K562 (cell line): Measurements from ENCODE around the gene TMPRSS7. TPM values are rescaled to one million over a fixed set of nuclear protein-coding genes. Genes with fewer than 3 reads are reported as not detected.

ENCODE experiments used
- ATAC-seq: fragments of 200-7000 bp; cut with Tn5 transposase; 3 replicates; pipeline ENCODE4 v1.9.1; 2020; ENCODE audit warnings: moderate library complexity
- BruUV-seq: library from RNA; stranded (reverse); fragments of 400-500 nt; replicated peaks from 2 replicates; lab custom pipeline; 2021; lab: Mats Ljungman, UMichigan
- CTCF ChIA-PET: fragments of 300-600 bp; formaldehyde crosslinking; extraction: SDS; loops from one replicate; lab custom pipeline; 2021; ENCODE audit warnings: low intra/inter-chr PET ratio; lab: Yijun Ruan, JAX
- POLR2A ChIA-PET: fragments of 300-600, 350-650 bp; sonication (Branson Sonifier 250); formaldehyde crosslinking; extraction: SDS; loops from one replicate; lab custom pipeline; 2021; ENCODE audit warnings: antibody characterized with exemption, inconsistent platforms; lab: Yijun Ruan, JAX
- DNase-seq, 4 experiments: peaks; one replicate each; pipeline versions ENCODE4 v3.0.0 to v3.0.0-alpha.2; 2011 to 2018; ENCODE audit warnings: low spot score in 3 of 4, mixed read lengths in 3 of 4; ENCODE audit errors: extremely low read depth in 1 of 4
- FAIRE-seq: peaks from 2 replicates; lab custom pipeline; 2011; peaks lifted over from hg19 to GRCh38; lab: Jason Lieb, UNC
- H2AFZ ChIP-seq: 2 replicates; pipeline ENCODE4 v1.6.0; 2011; ENCODE audit warnings: low read depth, low read length, control low read depth, inconsistent platforms
- H3K27ac ChIP-seq: fragments of 200-600 bp; 3 replicates; pipeline ENCODE4 v1.8.0; 2011; ENCODE audit warnings: low read depth, mild to moderate bottlenecking, control low read depth, inconsistent platforms, low read length, moderate library complexity, mixed read lengths; ENCODE audit errors: extremely low read depth
- H3K27me3 ChIP-seq, 2 experiments: fragments of 300-600 bp in 1 of 2; 2 replicates in 1 of 2; 3 replicates in 1 of 2; pipeline versions ENCODE4 v1.6.0 to v1.8.0; 2011; ENCODE audit warnings: inconsistent platforms in 2 of 2, low read length in 2 of 2, mild to moderate bottlenecking in 1 of 2, mixed read lengths in 1 of 2, moderate library complexity in 1 of 2; ENCODE audit not compliant: control insufficient read depth in 2 of 2, insufficient read depth in 2 of 2
- H3K36me3 ChIP-seq: fragments of 300-600 bp; 3 replicates; pipeline ENCODE4 v1.8.0; 2011; ENCODE audit warnings: mild to moderate bottlenecking, low read length, inconsistent platforms; ENCODE audit not compliant: control insufficient read depth, insufficient read depth
- H3K4me1 ChIP-seq, 2 experiments: fragments of 200-600 bp in 1 of 2; replicated peaks in 1 of 2; 2 replicates in 1 of 2; 3 replicates in 1 of 2; pipeline versions ENCODE4 v1.5.1 to v1.8.0; 2011; ENCODE audit warnings: inconsistent platforms in 2 of 2, low read length in 2 of 2, mild to moderate bottlenecking in 1 of 2, mixed read lengths in 1 of 2, moderate library complexity in 1 of 2; ENCODE audit not compliant: control insufficient read depth in 2 of 2, insufficient read depth in 2 of 2
- H3K4me2 ChIP-seq: 2 replicates; pipeline ENCODE4 v1.6.1; 2011; ENCODE audit warnings: low read length, control low read depth, inconsistent platforms, mixed read lengths; ENCODE audit not compliant: insufficient read depth
- H3K4me3 ChIP-seq: fragments of 200-600 bp; sonication (generic), shearing (Covaris generic); 2 replicates; pipeline ENCODE4 v1.5.1; 2016; ENCODE audit warnings: control low read depth, inconsistent platforms
- H3K79me2 ChIP-seq: fragments of 200-600 bp; 3 replicates; pipeline ENCODE4 v1.8.0; 2011; ENCODE audit warnings: low read length, inconsistent platforms; ENCODE audit not compliant: control insufficient read depth, insufficient read depth
- H3K9ac ChIP-seq, 2 experiments: 2 replicates each; pipeline versions ENCODE4 v1.6.0 to v1.6.1; 2011; ENCODE audit warnings: low read depth in 2 of 2, low read length in 2 of 2, control low read depth in 1 of 2, inconsistent platforms in 1 of 2, mild to moderate bottlenecking in 1 of 2, mixed read lengths in 1 of 2; ENCODE audit not compliant: insufficient read depth in 1 of 2
- H3K9me1 ChIP-seq: one replicate; pipeline ENCODE4 v1.6.0; 2011; ENCODE audit warnings: inconsistent platforms, mild to moderate bottlenecking, low read length, moderate library complexity; ENCODE audit not compliant: control insufficient read depth, insufficient read depth
- H3K9me3 ChIP-seq: replicated peaks from 2 replicates; pipeline ENCODE4 v1.5.1; 2011; ENCODE audit warnings: low read depth, low read length, inconsistent platforms; ENCODE audit not compliant: control insufficient read depth, insufficient read depth
- H4K20me1 ChIP-seq: replicated peaks from 2 replicates; pipeline ENCODE4 v1.6.1; 2011; ENCODE audit warnings: low read length, inconsistent platforms, mixed read lengths; ENCODE audit not compliant: control insufficient read depth, insufficient read depth
- ARNT ChIP-seq, 2 experiments: fragments of 450-650 bp; IDR thresholded peaks; 2 replicates each; pipeline ENCODE4 v1.6.1; 2016; ENCODE audit warnings: mild to moderate bottlenecking in 1 of 2
- HCFC1 ChIP-seq: IDR thresholded peaks from 2 replicates; pipeline ENCODE4 v1.6.1; 2012; ENCODE audit warnings: low read depth, low read length, improper control_type of control experiment
- HDAC2 ChIP-seq: fragments of 450-650 bp; IDR thresholded peaks from 2 replicates; pipeline ENCODE4 v1.6.1; 2016; ENCODE audit warnings: mild to moderate bottlenecking
- HMGN3 ChIP-seq: IDR thresholded peaks from 2 replicates; pipeline ENCODE4 v1.6.1; 2011; ENCODE audit warnings: borderline replicate concordance, low read depth, mild to moderate bottlenecking, mixed read lengths, low read length; ENCODE audit not compliant: insufficient read length; ENCODE audit errors: extremely low read depth
- HSF4 ChIP-seq: fragments of 250-450 bp; sonication (Bioruptor Pico); IDR thresholded peaks from 2 replicates; pipeline ENCODE4 v2.1.2; 2022; ENCODE audit warnings: mild to moderate bottlenecking, moderate library complexity, borderline replicate concordance
- ILK ChIP-seq: fragments of 450-650 bp; IDR thresholded peaks from 2 replicates; pipeline ENCODE4 v1.6.1; 2016; ENCODE audit warnings: missing genetic modification characterization, low read depth, mild to moderate bottlenecking, missing compliant biosample characterization, moderate library complexity, borderline replicate concordance
- KAT8 ChIP-seq: fragments of 450-650 bp; IDR thresholded peaks from 2 replicates; pipeline ENCODE4 v1.6.1; 2016; ENCODE audit warnings: low read depth, mild to moderate bottlenecking
- NR2C1 ChIP-seq, 2 experiments: fragments of 450-650 bp; IDR thresholded peaks; 2 replicates each; pipeline ENCODE4 v1.6.1; 2017; ENCODE audit warnings: mild to moderate bottlenecking in 2 of 2, antibody characterized with exemption in 1 of 2, inconsistent platforms in 1 of 2, missing compliant biosample characterization in 1 of 2, missing genetic modification characterization in 1 of 2
- RBFOX2 ChIP-seq: fragments of 200-400 bp; formaldehyde crosslinking; IDR thresholded peaks from 2 replicates; pipeline ENCODE4 v1.6.1; 2017; ENCODE audit warnings: low read depth, mild to moderate bottlenecking, low read length, moderate library complexity
- SAP30 ChIP-seq: fragments of 200-600 bp; sonication (generic); IDR thresholded peaks from 2 replicates; pipeline ENCODE4 v1.6.1; 2012; ENCODE audit warnings: borderline replicate concordance, low read depth, mild to moderate bottlenecking, moderate library complexity, low read length, control low read depth, inconsistent platforms; ENCODE audit not compliant: insufficient read depth, poor library complexity, severe bottlenecking
- SIX5 ChIP-seq, 2 experiments: IDR thresholded peaks; 2 replicates each; pipeline ENCODE4 v1.6.1; 2011; ENCODE audit warnings: low read length in 2 of 2, borderline replicate concordance in 1 of 2, low read depth in 1 of 2, mild to moderate bottlenecking in 1 of 2, moderate library complexity in 1 of 2; ENCODE audit not compliant: insufficient read depth in 1 of 2
- SP1 ChIP-seq: sonication (generic); formaldehyde crosslinking; IDR thresholded peaks from 2 replicates; pipeline ENCODE4 v1.8.1; 2022; ENCODE audit warnings: mild to moderate bottlenecking, missing genetic modification reagents
- SRSF7 ChIP-seq: fragments of 200-400 bp; formaldehyde crosslinking; optimal IDR thresholded peaks from 2 replicates; pipeline ENCODE3; 2017; ENCODE audit warnings: mild to moderate bottlenecking, low read depth, low read length
- TEAD1 ChIP-seq, 2 experiments: fragments of 450-650 bp in 1 of 2; sonication (generic) in 1 of 2; formaldehyde crosslinking; IDR thresholded peaks; 2 replicates each; pipeline versions ENCODE4 v1.4.0 to v1.8.0; 2020 to 2022; ENCODE audit warnings: mild to moderate bottlenecking in 2 of 2, missing genetic modification reagents in 1 of 2
- ZNF449 ChIP-seq: fragments of 250-450 bp; sonication (Bioruptor Pico); IDR thresholded peaks from 2 replicates; pipeline ENCODE4 v1.8.0; 2022; ENCODE audit warnings: moderate library complexity, mild to moderate bottlenecking, inconsistent platforms
- ZNF511 ChIP-seq: sonication (generic); formaldehyde crosslinking; IDR thresholded peaks from 2 replicates; pipeline ENCODE4 v1.8.0; 2022; ENCODE audit warnings: mild to moderate bottlenecking, missing genetic modification reagents
- ZNF780A ChIP-seq: fragments of 250-450 bp; sonication (Bioruptor Pico); IDR thresholded peaks from 2 replicates; pipeline ENCODE4 v1.5.0; 2021; ENCODE audit warnings: mild to moderate bottlenecking
- WGBS: fragments of 100-300 bp; shearing (Covaris generic); methylation state at CpG from one replicate; pipeline ENCODE4 v1.1.6; 2016; ENCODE audit warnings: low coverage, mixed read lengths; ENCODE audit not compliant: insufficient coverage; ENCODE audit errors: missing lambda C conversion rate; 5-methylcytosine and 5-hydroxymethylcytosine counted together
- in situ Hi-C: fragments of 300-500 bp; cut with MboI; formaldehyde crosslinking; loops from 4 replicates; pipeline ENCODE4 v1.15.0; 2018; ENCODE audit warnings: inconsistent platforms, mixed read lengths
- intact Hi-C: fragments of 100-400 bp; cut with micrococcal nuclease; formaldehyde crosslinking; loops from 2 replicates; pipeline ENCODE4 v1.14.2; 2022
- polyA plus RNA-seq, 8 experiments: library from polyadenylated mRNA; depleted of rRNA in 4 of 8; stranded (reverse) in 5 of 8; unstranded in 3 of 8; fragments of >200 nt; fragmentation: Nextera tagmentation in 2 of 8; fragmentation: Illumina TruSeq in 1 of 8; extraction: Ambion mirVana in 2 of 8; extraction: Trizol in 1 of 8; gene quantifications; 2 replicates each; pipeline versions ENCODE4 v1.2.1 to v1.2.3, GENCODE V29; 2011 to 2014; ENCODE audit warnings: inconsistent platforms in 1 of 8, missing spikeins in 1 of 8
- total RNA-seq, 7 experiments: library from RNA; depleted of rRNA in 6 of 7; stranded (reverse); fragments of >200 nt in 6 of 7; fragmentation: Illumina TruSeq in 2 of 7; extraction: Trizol in 2 of 7; gene quantifications; 2 replicates each; pipeline versions ENCODE4 v1.2.1 to v1.2.3, GENCODE V29; 2011 to 2021; ENCODE audit warnings: low replicate concordance in 1 of 7

Gene TMPRSS7
- total and polyA plus RNA-seq, 9 of the 15 experiments (the other 6 are each of a cell fraction or from before 2014, with no cell fraction given): not detected

- Histone ChIP-seq H3K36me3 (no peaks in the 10 kb centered on the region), H3K9ac (no peak overlapping the region), H2AFZ (no peak overlapping the region), H3K27ac (no peak overlapping the region), H3K4me1 (no peaks in the 10 kb centered on the region), H3K9me1 (no peaks in the 10 kb centered on the region), H3K79me2 (no peaks in the 10 kb centered on the region), H4K20me1 (no peaks in the 10 kb centered on the region), H3K4me3 (no peak overlapping the region), H3K9me3 (no peaks in the 10 kb centered on the region), H3K27me3 (no peaks in the 10 kb centered on the region), H3K4me2 (no peak overlapping the region)
- 37% methylated on average over 2 of the region's 2 CpGs for WGBS
- ChIA-PET POLR2A (no interaction called here), CTCF (no interaction called here)
- DNase-seq (no peak), FAIRE-seq (no peak), ATAC-seq (no peak)
- in situ Hi-C loops: loop anchor here (25.0 kb wide), 1 partner anchor 390 kb away; no protein-coding TSS in a partner anchor
- no TSS peak for BruUV-seq
- intact Hi-C loops: no loop called here
- no peak for TF ChIP-seq SIX5 (IDR thresholded peaks at IDR 0.05; ENCODE audit: borderline replicate concordance in 1 of 2, insufficient read depth in 1 of 2, low read depth in 1 of 2, low read length in 2 of 2)
- TF ChIP-seq RBFOX2: no peak
- TF ChIP-seq HSF4 (CRISPR knock-in tag): no peak
- TF ChIP-seq SRSF7: no peak
- TF ChIP-seq HMGN3: no peak
- no peak for TF ChIP-seq HDAC2
- no peak for TF ChIP-seq NR2C1 (IDR thresholded peaks at IDR 0.05)
- no peak for TF ChIP-seq NR2C1 (tag; IDR thresholded peaks at IDR 0.05)
- no peak for TF ChIP-seq ILK
- TF ChIP-seq ARNT (IDR thresholded peaks at IDR 0.05): no peak
- TF ChIP-seq KAT8: no peak
- TF ChIP-seq TEAD1 (CRISPR knock-in tag; IDR thresholded peaks at IDR 0.05): no peak
- no peak for TF ChIP-seq ZNF449
- TF ChIP-seq ZNF511: no peak
- TF ChIP-seq SP1 (CRISPR knock-in tag): no peak
- TF ChIP-seq SAP30: no peak
- TF ChIP-seq ZNF780A: no peak
- no peak for TF ChIP-seq HCFC1
Observed at GRCh38 chr3:112121577-112122547, 87.3 kb downstream of the TMPRSS7 start.
